NCI-H2227 (cell line): ENCODE results near the gene FAM72B.
"Not testable (repeated sequence)": the region's sequence is repeated elsewhere in the genome, so short reads cannot be mapped to it uniquely, and the experiment has no call there.

ENCODE experiments used
- DNase-seq: peaks from one replicate; lab custom pipeline; 2025; ENCODE audit not compliant: unreplicated experiment; lab: John Stamatoyannopoulos, UW

Gene FAM72B

GRCh38 chr1:121200985-121201981, 17.1 kb upstream of the FAM72B start:
- DNase-seq = not testable (repeated sequence)

- not testable (repeated sequence) for DNase-seq
These were observed 16.1 kb upstream of the FAM72B start for GRCh38 chr1:121200232-121200631.

GRCh38 chr1:121199763-121200162, 15.6 kb upstream of the FAM72B start:
- DNase-seq = not testable (repeated sequence)

GRCh38 chr1:121197095-121197882, 13.1 kb upstream of the FAM72B start:
- DNase-seq = not testable (repeated sequence)

GRCh38 chr1:121192512-121192911, 8.4 kb upstream of the FAM72B start:
- DNase-seq = not testable (repeated sequence)

GRCh38 chr1:121187914-121188313, 3.8 kb upstream of the FAM72B start:
- DNase-seq = not testable (repeated sequence)

GRCh38 chr1:121186191-121186590, 2.1 kb upstream of the FAM72B start:
- not testable (repeated sequence) for DNase-seq

- DNase-seq = not testable (repeated sequence)
These were observed 1.1 kb upstream of the FAM72B start for GRCh38 chr1:121185140-121185708.

- DNase-seq = not testable (repeated sequence)
These were observed 273 bp downstream of the FAM72B start for GRCh38 chr1:121183867-121184266.

- not testable (repeated sequence) for DNase-seq
These were observed 5.9 kb downstream of the FAM72B start for GRCh38 chr1:121178197-121178596.

- DNase-seq = not testable (repeated sequence)
These were observed 7.5 kb downstream of the FAM72B start for GRCh38 chr1:121176649-121177048.

GRCh38 chr1:121168152-121168668, 15.9 kb downstream of the FAM72B start:
- not testable (repeated sequence) for DNase-seq

- not testable (repeated sequence) for DNase-seq
These were observed 16.9 kb downstream of the FAM72B start for GRCh38 chr1:121167225-121167738.

GRCh38 chr1:121165296-121165695, 18.8 kb downstream of the FAM72B start:
- not testable (repeated sequence) for DNase-seq

GRCh38 chr1:121163850-121164757, 20.0 kb downstream of the FAM72B start:
- not testable (repeated sequence) for DNase-seq

GRCh38 chr1:121161199-121161901, 22.8 kb downstream of the FAM72B start:
- DNase-seq = not testable (repeated sequence)

- not testable (repeated sequence) for DNase-seq
These were observed 24.0 kb downstream of the FAM72B start for GRCh38 chr1:121160118-121160517.

GRCh38 chr1:121157609-121158008, 26.5 kb downstream of the FAM72B start:
- DNase-seq = not testable (repeated sequence)
